H1 (cell line): ENCODE data around the gene BPIFA2.

Experiments used
- ATF2 ChIP-seq: IDR thresholded peaks from 2 replicates; pipeline ENCODE4 v1.6.1; 2012; ENCODE audit warnings: low read length, inconsistent platforms
- CBX8 ChIP-seq: fragments of 300-800, 300-1000 bp; sonication (generic); IDR thresholded peaks from 2 replicates; pipeline ENCODE4 v1.7.1; 2016; ENCODE audit warnings: low read depth, low read length, borderline replicate concordance
- CREB1 ChIP-seq: IDR thresholded peaks from 2 replicates; pipeline ENCODE4 v1.6.1; 2012; ENCODE audit warnings: inconsistent platforms
- CTCF ChIP-seq, 3 experiments: IDR thresholded peaks; 1 replicate in 2 of 3; 2 replicates in 1 of 3; pipeline versions ENCODE4 v1.5.1 to v1.6.1; 2011; ENCODE audit warnings: low read length in 3 of 3, mild to moderate bottlenecking in 3 of 3, inconsistent platforms in 2 of 3, low read depth in 1 of 3, moderate library complexity in 1 of 3; ENCODE audit not compliant: insufficient read depth in 1 of 3; ENCODE audit errors: control extremely low read depth in 1 of 3
- KDM1A ChIP-seq: fragments of 200-600, 300-600 bp; sonication (generic); IDR thresholded peaks from 2 replicates; pipeline ENCODE4 v1.7.1; 2016; ENCODE audit warnings: mild to moderate bottlenecking, low read length, borderline replicate concordance
- NRF1 ChIP-seq: IDR thresholded peaks from 2 replicates; pipeline ENCODE4 v1.6.1; 2011; ENCODE audit warnings: mild to moderate bottlenecking, low read depth, low read length, improper control_type of control experiment
- POLR2A ChIP-seq, 2 experiments: IDR thresholded peaks; 1 replicate in 1 of 2; 2 replicates in 1 of 2; pipeline ENCODE4 v1.6.1; 2011; ENCODE audit warnings: low read depth in 2 of 2, low read length in 2 of 2, mild to moderate bottlenecking in 2 of 2; ENCODE audit errors: control extremely low read depth in 1 of 2
- RNF2 ChIP-seq: fragments of 200-900, 300-1000 bp; sonication (generic); IDR thresholded peaks from 2 replicates; pipeline ENCODE4 v1.7.1; 2016; ENCODE audit warnings: borderline replicate concordance, low read depth, mild to moderate bottlenecking, antibody characterized with exemption, low read length; ENCODE audit not compliant: poor library complexity, severe bottlenecking; ENCODE audit errors: missing control alignments
- SIN3A ChIP-seq, 2 experiments: IDR thresholded peaks in 1 of 2; conservative IDR thresholded peaks in 1 of 2; 2 replicates each; pipeline ENCODE4 v1.6.1; 2011 to 2012; ENCODE audit warnings: low read length in 2 of 2, improper control_type of control experiment in 1 of 2, low read depth in 1 of 2, mild to moderate bottlenecking in 1 of 2
- SP2 ChIP-seq: IDR thresholded peaks from 2 replicates; pipeline ENCODE4 v1.6.1; 2012; ENCODE audit warnings: mild to moderate bottlenecking, low read length, inconsistent platforms
- TAF1 ChIP-seq: IDR thresholded peaks from 2 replicates; pipeline ENCODE4 v1.6.1; 2011; ENCODE audit warnings: mild to moderate bottlenecking, low read depth, low read length

- TF ChIP-seq TAF1, result no peak
- TF ChIP-seq CTCF (IDR thresholded peaks at IDR 0.05; ENCODE audit: control extremely low read depth in 1 of 3, insufficient read depth in 1 of 3, low read depth in 1 of 3, low read length in 3 of 3), result no peak
- no peak for TF ChIP-seq RNF2
- no peak for TF ChIP-seq KDM1A
- no peak for TF ChIP-seq NRF1
- TF ChIP-seq SP2, result no peak
- no peak for TF ChIP-seq CREB1
- TF ChIP-seq POLR2A (IDR thresholded peaks at IDR 0.05; ENCODE audit: control extremely low read depth in 1 of 2, low read depth in 2 of 2, low read length in 2 of 2), result no peak
- no peak for TF ChIP-seq SIN3A (conservative IDR thresholded peaks at IDR 0.05 in 1 of 2, IDR thresholded peaks at IDR 0.05 in 1 of 2; ENCODE audit: low read depth in 1 of 2, low read length in 2 of 2)
- TF ChIP-seq ATF2, result no peak
- no peak for TF ChIP-seq CBX8
Measured at GRCh38 chr20:33177866-33178265, 9.9 kb downstream of the BPIFA2 start.
